GM12801 (cell line): ENCODE data around the gene PXMP4.

Experiments
- TF ChIP-seq, protein P1 (sequence below): IDR thresholded peaks from one replicate; pipeline ENCODE4 v1.5.1; 2011; ENCODE audit warnings: control low read depth; ENCODE audit not compliant: insufficient read length; ENCODE audit errors: extremely low read depth

The PXMP4 gene

DNA sequence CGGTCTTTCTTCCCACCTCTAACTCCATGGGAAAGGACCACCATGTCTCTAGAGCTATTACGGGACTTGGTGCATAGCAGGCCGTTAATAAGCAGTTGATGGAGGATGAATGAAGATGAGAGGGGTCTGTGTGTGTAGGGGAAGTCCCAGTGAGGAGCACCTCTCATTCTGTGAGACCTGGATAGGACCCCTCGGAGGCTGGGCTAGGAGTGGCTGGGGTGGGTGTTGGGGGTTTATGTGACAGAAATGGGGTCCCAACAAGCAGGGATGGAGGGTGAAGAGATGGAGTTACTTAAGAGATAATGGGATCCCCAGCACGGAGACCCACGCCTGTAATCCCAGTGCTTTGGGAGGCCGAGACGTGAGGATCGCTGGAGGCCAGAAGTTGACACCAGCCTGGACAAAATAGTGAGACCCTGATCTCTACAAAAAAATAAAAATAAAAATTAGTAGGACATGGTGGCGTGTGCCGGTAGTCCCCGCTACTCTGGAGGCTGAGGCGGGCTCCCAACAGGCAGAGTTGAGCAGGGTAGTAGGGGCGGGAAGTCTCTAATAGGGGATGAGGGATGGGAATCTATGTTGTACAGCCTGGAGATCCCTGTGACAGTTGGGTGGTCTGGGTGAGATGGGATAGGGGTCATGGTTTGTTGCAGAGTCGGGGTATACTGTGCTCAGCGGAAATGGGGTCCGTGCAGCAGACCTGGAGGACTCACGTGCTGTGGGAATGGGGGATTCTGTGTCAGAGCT is 11.0 kb upstream of the PXMP4 start:
- TF ChIP-seq, protein P1, sequence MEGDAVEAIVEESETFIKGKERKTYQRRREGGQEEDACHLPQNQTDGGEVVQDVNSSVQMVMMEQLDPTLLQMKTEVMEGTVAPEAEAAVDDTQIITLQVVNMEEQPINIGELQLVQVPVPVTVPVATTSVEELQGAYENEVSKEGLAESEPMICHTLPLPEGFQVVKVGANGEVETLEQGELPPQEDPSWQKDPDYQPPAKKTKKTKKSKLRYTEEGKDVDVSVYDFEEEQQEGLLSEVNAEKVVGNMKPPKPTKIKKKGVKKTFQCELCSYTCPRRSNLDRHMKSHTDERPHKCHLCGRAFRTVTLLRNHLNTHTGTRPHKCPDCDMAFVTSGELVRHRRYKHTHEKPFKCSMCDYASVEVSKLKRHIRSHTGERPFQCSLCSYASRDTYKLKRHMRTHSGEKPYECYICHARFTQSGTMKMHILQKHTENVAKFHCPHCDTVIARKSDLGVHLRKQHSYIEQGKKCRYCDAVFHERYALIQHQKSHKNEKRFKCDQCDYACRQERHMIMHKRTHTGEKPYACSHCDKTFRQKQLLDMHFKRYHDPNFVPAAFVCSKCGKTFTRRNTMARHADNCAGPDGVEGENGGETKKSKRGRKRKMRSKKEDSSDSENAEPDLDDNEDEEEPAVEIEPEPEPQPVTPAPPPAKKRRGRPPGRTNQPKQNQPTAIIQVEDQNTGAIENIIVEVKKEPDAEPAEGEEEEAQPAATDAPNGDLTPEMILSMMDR, result no peak

- TF ChIP-seq, protein P1, result no peak
Measured at GRCh38 chr20:33729101-33729500, 9.0 kb upstream of the PXMP4 start.

- TF ChIP-seq, protein P1, result no peak
Measured at GRCh38 chr20:33728463-33728862, 8.4 kb upstream of the PXMP4 start.

DNA sequence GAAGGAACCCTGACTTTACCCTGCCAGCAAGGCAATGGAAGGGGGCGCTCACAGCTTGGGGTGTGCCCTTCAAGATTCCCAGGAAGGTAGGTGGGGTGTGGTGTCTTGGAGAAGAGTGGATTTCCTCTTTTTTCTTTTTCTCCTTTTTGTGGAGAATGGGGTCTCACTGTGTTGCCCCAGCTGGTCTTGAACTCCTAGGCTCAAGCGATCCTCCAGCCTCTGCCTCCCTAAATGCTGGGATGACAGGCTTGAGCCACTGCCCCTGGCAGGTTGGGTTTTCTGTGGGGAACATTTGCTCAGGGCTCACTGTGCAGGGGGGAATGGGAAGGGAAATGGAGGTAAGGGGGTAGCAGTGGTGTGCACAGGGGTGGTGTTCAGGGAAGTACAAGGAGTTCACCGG is 7.7 kb upstream of the PXMP4 start:
- TF ChIP-seq, protein P1, result no peak

DNA sequence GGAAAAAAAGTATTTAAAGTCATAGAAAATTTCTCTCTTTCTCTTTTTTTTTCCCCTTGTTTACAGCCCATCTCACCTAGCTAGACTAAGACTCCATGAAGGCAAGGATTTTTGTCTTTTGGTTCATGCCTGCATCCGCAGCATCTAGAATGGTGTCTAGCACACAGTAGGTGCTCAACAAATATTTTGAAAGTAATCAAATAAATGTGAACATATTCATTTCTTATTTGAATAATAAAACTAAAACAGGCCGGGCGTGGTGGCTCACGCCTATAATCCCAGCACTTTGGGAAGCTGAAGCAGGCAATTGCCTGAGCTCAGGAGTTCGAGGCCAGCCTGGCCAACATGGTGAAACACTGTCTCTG is 7.0 kb upstream of the PXMP4 start:
- TF ChIP-seq, protein P1, result no peak

GRCh38 chr20:33725607-33726264 is 5.6 kb upstream of the PXMP4 start:
- TF ChIP-seq, protein P1, result no peak

GRCh38 chr20:33724439-33725094 is 4.5 kb upstream of the PXMP4 start:
- TF ChIP-seq, protein P1, result no peak
